HG03571 (cell line): Measurements from ENCODE around the gene ADM.
A peak's percentile ranks its signal among the peaks of the same experiment; 100 is the strongest.

Experiments
- ATAC-seq: cut with Tn5 transposase; IDR thresholded peaks from one replicate; pipeline ENCODE4 v1.9.1; 2021; ENCODE audit not compliant: unreplicated experiment

Gene ADM

GRCh38 chr11:10289765-10290380, 15.0 kb upstream of the ADM start:
- ATAC-seq, result no peak

- no peak for ATAC-seq
Measured at GRCh38 chr11:10291801-10292638, 12.9 kb upstream of the ADM start.

- no peak for ATAC-seq
Measured at GRCh38 chr11:10293423-10294289, 11.2 kb upstream of the ADM start, which contains the start of gene SBF2. Gene SBF2 (minus strand): TSS chr11:10294219. CDS start chr11:10294069, 150 bp downstream.

DNA sequence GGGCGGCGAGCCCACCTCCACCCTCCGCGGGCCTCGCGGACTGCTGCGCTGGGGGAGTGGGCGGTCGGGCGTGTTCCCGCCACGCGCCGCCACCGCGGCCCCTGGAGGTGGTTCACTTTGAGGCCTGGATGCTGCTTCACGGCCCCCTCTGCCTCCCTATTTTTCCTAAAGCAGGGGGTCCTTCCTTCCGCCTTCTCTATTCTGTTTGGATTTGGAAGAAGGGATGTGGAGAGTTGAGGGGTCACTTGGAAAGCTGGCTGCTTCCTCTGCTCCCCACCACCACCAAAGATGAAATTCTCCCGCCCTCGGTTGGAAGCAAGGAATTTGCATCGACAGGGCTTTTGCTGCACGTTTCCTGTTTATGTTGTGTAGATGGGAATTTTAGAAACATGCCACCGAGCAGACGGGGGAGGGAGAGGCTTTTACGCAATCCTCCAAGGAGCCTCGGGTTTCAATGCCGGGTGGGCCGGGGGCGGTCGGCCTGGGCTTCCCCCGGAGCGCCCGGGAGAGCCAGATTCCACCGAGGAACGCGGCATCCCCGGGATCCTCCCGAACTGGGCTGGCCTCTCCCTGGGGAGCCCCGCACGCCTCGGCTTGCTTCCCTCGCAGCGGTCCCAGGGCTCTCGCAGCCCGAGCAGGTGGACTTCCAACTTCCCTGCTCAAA, 10.5 kb upstream of the ADM start:
- ATAC-seq, result no peak

- ATAC-seq, result no peak
Measured at GRCh38 chr11:10295064-10295901, 9.6 kb upstream of the ADM start.

DNA sequence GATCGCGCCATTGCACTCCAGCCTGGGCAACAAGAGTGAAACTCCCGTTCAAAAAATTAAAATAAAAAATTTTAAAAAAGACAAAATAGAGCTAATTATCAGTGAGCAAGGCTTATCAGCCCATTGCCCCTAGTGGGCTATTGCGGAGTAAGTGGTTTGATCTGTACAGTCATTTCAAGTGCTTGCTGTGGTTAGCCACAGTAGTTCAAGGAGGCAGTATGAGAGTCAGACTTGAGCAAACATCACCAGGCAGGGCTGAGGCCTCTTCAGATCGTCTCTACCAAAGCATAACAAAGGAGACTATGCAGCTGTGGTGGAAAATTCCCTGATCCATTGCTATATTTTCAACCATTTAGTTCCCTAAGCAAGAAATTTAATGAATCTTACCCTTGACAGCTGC, 6.5 kb upstream of the ADM start:
- ATAC-seq, result peak; percentile 98

GRCh38 chr11:10301656-10302358, 3.1 kb upstream of the ADM start:
- ATAC-seq, result no peak

GRCh38 chr11:10302359-10302743, 2.5 kb upstream of the ADM start:
- no peak for ATAC-seq

DNA sequence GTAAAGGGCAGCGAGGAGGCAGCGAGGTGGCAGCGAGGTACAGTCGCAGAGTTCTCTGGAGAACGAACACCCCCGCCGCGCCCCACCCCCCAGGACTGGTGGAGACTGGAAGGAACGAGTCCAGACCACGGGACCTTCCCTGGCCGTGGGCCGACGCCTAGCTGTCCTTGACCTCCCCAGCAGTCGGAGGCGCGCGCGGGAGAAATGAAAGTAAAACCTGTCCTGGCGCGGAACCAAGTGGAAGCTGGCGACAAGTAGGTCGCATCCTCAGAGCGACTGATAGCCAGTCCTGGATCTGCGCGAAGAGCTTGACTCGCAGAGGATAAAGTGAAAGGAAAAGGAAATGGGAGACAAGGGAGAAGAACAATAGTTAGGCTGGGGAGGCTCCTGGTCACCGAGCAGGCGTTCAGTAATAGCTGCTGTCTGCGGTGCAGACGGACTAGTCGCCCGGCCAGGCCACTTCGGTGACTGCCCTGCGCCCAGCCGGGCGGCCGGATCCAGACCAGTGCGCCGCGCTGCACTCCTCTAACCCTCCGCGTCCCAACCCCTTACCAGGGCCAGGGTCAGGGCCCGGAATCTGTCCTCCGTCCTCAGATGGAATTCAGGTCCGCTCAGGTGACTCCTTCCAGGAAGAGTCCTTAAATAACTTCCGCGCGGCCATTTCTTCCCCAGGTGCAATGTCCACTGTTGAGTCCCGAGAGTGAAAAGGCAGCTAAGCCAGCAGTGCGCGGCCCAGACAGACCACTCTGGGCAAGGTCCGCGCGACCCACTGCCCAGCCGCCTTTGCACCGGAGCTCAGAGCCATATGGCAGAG, 1.9 kb upstream of the ADM start:
- ATAC-seq, result no peak

GRCh38 chr11:10303558-10304363, 1.1 kb upstream of the ADM start:
- ATAC-seq, result no peak

- ATAC-seq, result no peak
Measured at GRCh38 chr11:10305262-10305963, 540 bp downstream of the ADM start.

GRCh38 chr11:10305964-10306918, 1.4 kb downstream of the ADM start:
- ATAC-seq, result no peak

GRCh38 chr11:10307022-10307399, 2.1 kb downstream of the ADM start:
- no peak for ATAC-seq

GRCh38 chr11:10307400-10308200, 2.7 kb downstream of the ADM start:
- ATAC-seq, result peak; percentile 64

- ATAC-seq, result no peak
Measured at GRCh38 chr11:10308201-10308954, 3.5 kb downstream of the ADM start.
